Measurements from ENCODE around the gene PCDHAC2. TPM values are rescaled to one million over a fixed set of nuclear protein-coding genes. Genes with fewer than 3 reads are reported as not detected.

The PCDHAC2 gene
- polyA plus RNA-seq (ENCODE audit: insufficient read length) = 2.0 TPM

GRCh38 chr5:140966293-140967225, at the start of gene PCDHAC2:
PCDHAC2 (plus strand) TSS chr5:140966476; CDS start chr5:140966767, 291 bp downstream.
- DNase-seq = peak; percentile 59

- DNase-seq = no peak
Observed at GRCh38 chr5:140923601-140924000, 42.7 kb upstream of the PCDHAC2 start.

GRCh38 chr5:140925806-140926442, 40.4 kb upstream of the PCDHAC2 start, which contains the start of gene PCDHAC1:
PCDHAC1 (plus strand) TSS chr5:140926299; CDS start chr5:140926893, 594 bp downstream.
- no peak for DNase-seq

- DNase-seq = peak; percentile 63
Observed at GRCh38 chr5:140926443-140927227, 39.6 kb upstream of the PCDHAC2 start.

- DNase-seq = no peak
Observed at GRCh38 chr5:140927228-140927573, 39.1 kb upstream of the PCDHAC2 start.

GRCh38 chr5:140934964-140935606, 31.2 kb upstream of the PCDHAC2 start:
- no peak for DNase-seq

- no peak for DNase-seq
Observed at GRCh38 chr5:140946578-140946977, 19.7 kb upstream of the PCDHAC2 start.

GRCh38 chr5:140951636-140952035, 14.6 kb upstream of the PCDHAC2 start:
- DNase-seq = no peak

- no peak for DNase-seq
Observed at GRCh38 chr5:140953234-140953633, 13.0 kb upstream of the PCDHAC2 start.

GRCh38 chr5:140962190-140962589, 4.1 kb upstream of the PCDHAC2 start:
- DNase-seq = no peak

GRCh38 chr5:140964356-140964755, 1.9 kb upstream of the PCDHAC2 start:
- no peak for DNase-seq

GRCh38 chr5:140965905-140966292, 377 bp upstream of the PCDHAC2 start:
- DNase-seq = no peak

GRCh38 chr5:140967226-140967893, 1.1 kb downstream of the PCDHAC2 start:
- no peak for DNase-seq

GRCh38 chr5:140969880-140970279, 3.6 kb downstream of the PCDHAC2 start:
- no peak for DNase-seq

GRCh38 chr5:140973550-140973949, 7.3 kb downstream of the PCDHAC2 start:
- DNase-seq = no peak

- peak; percentile 28 for DNase-seq
Observed at GRCh38 chr5:140977003-140977402, 10.7 kb downstream of the PCDHAC2 start.

- no peak for DNase-seq
Observed at GRCh38 chr5:140978260-140978659, 12.0 kb downstream of the PCDHAC2 start.

- no peak for DNase-seq
Observed at GRCh38 chr5:140978983-140979382, 12.7 kb downstream of the PCDHAC2 start.

GRCh38 chr5:140982083-140982716, 15.9 kb downstream of the PCDHAC2 start:
- no peak for DNase-seq

GRCh38 chr5:140986117-140986521, 19.8 kb downstream of the PCDHAC2 start:
- no peak for DNase-seq

GRCh38 chr5:140988100-140988499, 21.8 kb downstream of the PCDHAC2 start:
- no peak for DNase-seq
